ENCODE results near the gene SUN1.

The SUN1 gene

GRCh38 chr7:897086-897485 lies 64.8 kb downstream of the SUN1 start:
- DNase-seq (ENCODE audit: low read depth): no peak
- Histone ChIP-seq H3K9me3 (ENCODE audit: control insufficient read depth, low read length) (no peaks in the 10 kb centered on the region), H3K4me1 (ENCODE audit: control insufficient read depth, insufficient read depth, low read length) (peaks cover 8% of the 10 kb centered on the region), H3K36me3 (ENCODE audit: control insufficient read depth, insufficient read depth, low read length, severe bottlenecking) (peaks cover 40% of the 10 kb centered on the region), H3K9ac (ENCODE audit: low read length) (no peak overlapping the region), H3K4me3 (ENCODE audit: low read length) (no peak overlapping the region), H3K27me3 (replicated peaks; ENCODE audit: control insufficient read depth, insufficient read depth, low read length) (no peaks in the 10 kb centered on the region)

GRCh38 chr7:897771-898376 lies 65.6 kb downstream of the SUN1 start:
- Histone ChIP-seq H3K27me3 (replicated peaks; ENCODE audit: control insufficient read depth, insufficient read depth, low read length) (no peaks in the 10 kb centered on the region), H3K9me3 (ENCODE audit: control insufficient read depth, low read length) (no peaks in the 10 kb centered on the region), H3K4me1 (ENCODE audit: control insufficient read depth, insufficient read depth, low read length) (peaks cover 8% of the 10 kb centered on the region), H3K4me3 (ENCODE audit: low read length) (no peak overlapping the region), H3K9ac (ENCODE audit: low read length) (no peak overlapping the region), H3K36me3 (ENCODE audit: control insufficient read depth, insufficient read depth, low read length, severe bottlenecking) (peaks cover 36% of the 10 kb centered on the region)
- no peak for DNase-seq (ENCODE audit: low read depth)

- H3K9ac ChIP-seq (ENCODE audit: low read length): no peak overlapping the region
- no peaks in the 10 kb centered on the region for H3K9me3 ChIP-seq (ENCODE audit: control insufficient read depth, low read length)
- H3K27me3 ChIP-seq (replicated peaks; ENCODE audit: control insufficient read depth, insufficient read depth, low read length): no peaks in the 10 kb centered on the region
- no peak overlapping the region for H3K4me3 ChIP-seq (ENCODE audit: low read length)
- peaks cover 36% of the 10 kb centered on the region for H3K36me3 ChIP-seq (ENCODE audit: control insufficient read depth, insufficient read depth, low read length, severe bottlenecking)
- DNase-seq (ENCODE audit: low read depth): no peak
- peaks cover 8% of the 10 kb centered on the region for H3K4me1 ChIP-seq (ENCODE audit: control insufficient read depth, insufficient read depth, low read length)
Measured at GRCh38 chr7:898460-898854, 66.2 kb downstream of the SUN1 start.

- DNase-seq (ENCODE audit: low read depth): no peak
- Histone ChIP-seq H3K9ac (ENCODE audit: low read length) (no peak overlapping the region), H3K9me3 (ENCODE audit: control insufficient read depth, low read length) (no peaks in the 10 kb centered on the region), H3K36me3 (ENCODE audit: control insufficient read depth, insufficient read depth, low read length, severe bottlenecking) (peaks cover 30% of the 10 kb centered on the region), H3K27me3 (replicated peaks; ENCODE audit: control insufficient read depth, insufficient read depth, low read length) (no peaks in the 10 kb centered on the region), H3K4me1 (ENCODE audit: control insufficient read depth, insufficient read depth, low read length) (peaks cover 9% of the 10 kb centered on the region), H3K4me3 (ENCODE audit: low read length) (no peak overlapping the region)
Measured at GRCh38 chr7:898855-899681, 66.8 kb downstream of the SUN1 start.

- Histone ChIP-seq H3K36me3 (ENCODE audit: control insufficient read depth, insufficient read depth, low read length, severe bottlenecking) (peaks cover 24% of the 10 kb centered on the region), H3K4me3 (ENCODE audit: low read length) (no peak overlapping the region), H3K9me3 (ENCODE audit: control insufficient read depth, low read length) (no peaks in the 10 kb centered on the region), H3K27me3 (replicated peaks; ENCODE audit: control insufficient read depth, insufficient read depth, low read length) (no peaks in the 10 kb centered on the region), H3K4me1 (ENCODE audit: control insufficient read depth, insufficient read depth, low read length) (peaks cover 16% of the 10 kb centered on the region), H3K9ac (ENCODE audit: low read length) (no peak overlapping the region)
- DNase-seq (ENCODE audit: low read depth): no peak
Measured at GRCh38 chr7:899806-900205, 67.5 kb downstream of the SUN1 start.

- Histone ChIP-seq H3K36me3 (ENCODE audit: control insufficient read depth, insufficient read depth, low read length, severe bottlenecking) (peaks cover 17% of the 10 kb centered on the region), H3K4me1 (ENCODE audit: control insufficient read depth, insufficient read depth, low read length) (peaks cover 20% of the 10 kb centered on the region), H3K4me3 (ENCODE audit: low read length) (no peak overlapping the region), H3K9me3 (ENCODE audit: control insufficient read depth, low read length) (no peaks in the 10 kb centered on the region), H3K9ac (ENCODE audit: low read length) (no peak overlapping the region), H3K27me3 (replicated peaks; ENCODE audit: control insufficient read depth, insufficient read depth, low read length) (no peaks in the 10 kb centered on the region)
- no peak for DNase-seq (ENCODE audit: low read depth)
Measured at GRCh38 chr7:900331-901040, 68.2 kb downstream of the SUN1 start.

GRCh38 chr7:901041-901387 lies 68.7 kb downstream of the SUN1 start:
- no peaks in the 10 kb centered on the region for H3K9me3 ChIP-seq (ENCODE audit: control insufficient read depth, low read length)
- no peaks in the 10 kb centered on the region for H3K27me3 ChIP-seq (replicated peaks; ENCODE audit: control insufficient read depth, insufficient read depth, low read length)
- DNase-seq (ENCODE audit: low read depth): no peak
- H3K36me3 ChIP-seq (ENCODE audit: control insufficient read depth, insufficient read depth, low read length, severe bottlenecking): peaks cover 11% of the 10 kb centered on the region
- no peak overlapping the region for H3K9ac ChIP-seq (ENCODE audit: low read length)
- H3K4me1 ChIP-seq (ENCODE audit: control insufficient read depth, insufficient read depth, low read length): peaks cover 20% of the 10 kb centered on the region
- no peak overlapping the region for H3K4me3 ChIP-seq (ENCODE audit: low read length)

- Histone ChIP-seq H3K27me3 (replicated peaks; ENCODE audit: control insufficient read depth, insufficient read depth, low read length) (no peaks in the 10 kb centered on the region), H3K9ac (ENCODE audit: low read length) (no peak overlapping the region), H3K4me1 (ENCODE audit: control insufficient read depth, insufficient read depth, low read length) (peaks cover 20% of the 10 kb centered on the region), H3K4me3 (ENCODE audit: low read length) (no peak overlapping the region), H3K9me3 (ENCODE audit: control insufficient read depth, low read length) (no peaks in the 10 kb centered on the region), H3K36me3 (ENCODE audit: control insufficient read depth, insufficient read depth, low read length, severe bottlenecking) (peaks cover 6% of the 10 kb centered on the region)
- peak; percentile 62 for DNase-seq (ENCODE audit: low read depth)
Measured at GRCh38 chr7:901388-902154, 69.3 kb downstream of the SUN1 start.

GRCh38 chr7:902996-903395 lies 70.7 kb downstream of the SUN1 start:
- Histone ChIP-seq H3K27me3 (replicated peaks; ENCODE audit: control insufficient read depth, insufficient read depth, low read length) (no peaks in the 10 kb centered on the region), H3K4me3 (ENCODE audit: low read length) (no peak overlapping the region), H3K36me3 (ENCODE audit: control insufficient read depth, insufficient read depth, low read length, severe bottlenecking) (no peaks in the 10 kb centered on the region), H3K4me1 (ENCODE audit: control insufficient read depth, insufficient read depth, low read length) (peaks cover 24% of the 10 kb centered on the region), H3K9ac (ENCODE audit: low read length) (no peak overlapping the region), H3K9me3 (ENCODE audit: control insufficient read depth, low read length) (no peaks in the 10 kb centered on the region)
- DNase-seq (ENCODE audit: low read depth): no peak

GRCh38 chr7:903921-904755 lies 71.9 kb downstream of the SUN1 start:
- Histone ChIP-seq H3K9ac (ENCODE audit: low read length) (peak overlapping the region; percentile 63), H3K4me3 (ENCODE audit: low read length) (peak overlapping the region; percentile 59), H3K9me3 (ENCODE audit: control insufficient read depth, low read length) (no peaks in the 10 kb centered on the region), H3K36me3 (ENCODE audit: control insufficient read depth, insufficient read depth, low read length, severe bottlenecking) (no peaks in the 10 kb centered on the region), H3K27me3 (replicated peaks; ENCODE audit: control insufficient read depth, insufficient read depth, low read length) (no peaks in the 10 kb centered on the region), H3K4me1 (ENCODE audit: control insufficient read depth, insufficient read depth, low read length) (peaks cover 24% of the 10 kb centered on the region)
- no peak for DNase-seq (ENCODE audit: low read depth)
